ENCODE data around the gene C15orf61. TPM values are rescaled to one million over a fixed set of nuclear protein-coding genes. Genes with fewer than 3 reads are reported as not detected.
A peak's percentile ranks its signal among the peaks of the same experiment; 100 is the strongest.

C15orf61 gene
- polyA plus RNA-seq, 1 donor from 2014 or later = 20.6 TPM

DNA sequence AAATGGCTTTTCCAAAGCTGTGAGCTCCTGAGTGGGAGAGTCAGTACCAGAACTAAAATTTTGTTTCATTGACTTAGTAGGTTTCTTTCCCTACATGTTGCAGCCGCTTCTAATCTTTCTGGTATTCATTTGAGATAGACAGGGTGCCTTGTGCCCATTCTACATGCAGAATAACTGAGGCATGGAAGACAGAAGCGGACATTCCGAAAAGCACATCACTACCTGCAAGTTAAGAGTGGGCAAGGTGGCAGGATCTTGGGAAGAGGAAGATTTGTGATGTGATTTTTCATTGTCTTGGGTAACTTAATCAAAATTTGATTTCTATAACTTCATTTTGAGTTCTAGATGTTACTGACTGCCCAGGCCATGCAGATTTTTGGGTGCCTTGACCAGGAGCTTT is 23.5 kb downstream of the C15orf61 start:
- Histone ChIP-seq H3K79me2 (replicated peaks; ENCODE audit: insufficient read depth, low read length) (no peaks in the 10 kb centered on the region), H3K27ac (ENCODE audit: low read length) (no peak overlapping the region), H3K36me3 (ENCODE audit: insufficient read depth, low read length) (no peaks in the 10 kb centered on the region), H3F3A (ENCODE audit: insufficient read depth, low read length, poor library complexity, severe bottlenecking) (no peaks in the 10 kb centered on the region), H3K9me3 (ENCODE audit: low read length) (no peaks in the 10 kb centered on the region), H3K9me2 (ENCODE audit: insufficient read depth, low read length) (no peaks in the 10 kb centered on the region), H3K27me3 (ENCODE audit: insufficient read depth, low read depth, low read length) (no peaks in the 10 kb centered on the region), H2AFZ (ENCODE audit: low read depth, low read length) (no peak overlapping the region), H4K20me1 (ENCODE audit: insufficient read depth) (no peaks in the 10 kb centered on the region), H3K9ac (ENCODE audit: low read length) (no peak overlapping the region), H3K4me2 (ENCODE audit: low read length) (no peak overlapping the region), H3K4me3 (ENCODE audit: low read length) (peak overlapping the region; percentile 89)
- TF ChIP-seq, protein P1, sequence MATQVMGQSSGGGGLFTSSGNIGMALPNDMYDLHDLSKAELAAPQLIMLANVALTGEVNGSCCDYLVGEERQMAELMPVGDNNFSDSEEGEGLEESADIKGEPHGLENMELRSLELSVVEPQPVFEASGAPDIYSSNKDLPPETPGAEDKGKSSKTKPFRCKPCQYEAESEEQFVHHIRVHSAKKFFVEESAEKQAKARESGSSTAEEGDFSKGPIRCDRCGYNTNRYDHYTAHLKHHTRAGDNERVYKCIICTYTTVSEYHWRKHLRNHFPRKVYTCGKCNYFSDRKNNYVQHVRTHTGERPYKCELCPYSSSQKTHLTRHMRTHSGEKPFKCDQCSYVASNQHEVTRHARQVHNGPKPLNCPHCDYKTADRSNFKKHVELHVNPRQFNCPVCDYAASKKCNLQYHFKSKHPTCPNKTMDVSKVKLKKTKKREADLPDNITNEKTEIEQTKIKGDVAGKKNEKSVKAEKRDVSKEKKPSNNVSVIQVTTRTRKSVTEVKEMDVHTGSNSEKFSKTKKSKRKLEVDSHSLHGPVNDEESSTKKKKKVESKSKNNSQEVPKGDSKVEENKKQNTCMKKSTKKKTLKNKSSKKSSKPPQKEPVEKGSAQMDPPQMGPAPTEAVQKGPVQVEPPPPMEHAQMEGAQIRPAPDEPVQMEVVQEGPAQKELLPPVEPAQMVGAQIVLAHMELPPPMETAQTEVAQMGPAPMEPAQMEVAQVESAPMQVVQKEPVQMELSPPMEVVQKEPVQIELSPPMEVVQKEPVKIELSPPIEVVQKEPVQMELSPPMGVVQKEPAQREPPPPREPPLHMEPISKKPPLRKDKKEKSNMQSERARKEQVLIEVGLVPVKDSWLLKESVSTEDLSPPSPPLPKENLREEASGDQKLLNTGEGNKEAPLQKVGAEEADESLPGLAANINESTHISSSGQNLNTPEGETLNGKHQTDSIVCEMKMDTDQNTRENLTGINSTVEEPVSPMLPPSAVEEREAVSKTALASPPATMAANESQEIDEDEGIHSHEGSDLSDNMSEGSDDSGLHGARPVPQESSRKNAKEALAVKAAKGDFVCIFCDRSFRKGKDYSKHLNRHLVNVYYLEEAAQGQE (IDR thresholded peaks at IDR 0.05; ENCODE audit: borderline replicate concordance) = no peak
- TF ChIP-seq RAD21 (conservative IDR thresholded peaks at IDR 0.05) = no peak
- TF ChIP-seq EZH2 (IDR thresholded peaks at IDR 0.05; ENCODE audit: borderline replicate concordance, insufficient read depth, low read length, poor library complexity, severe bottlenecking) = no peak
- no peak for TF ChIP-seq EP300 (conservative IDR thresholded peaks at IDR 0.05; ENCODE audit: poor library complexity, severe bottlenecking)
- TF ChIP-seq, protein P2, sequence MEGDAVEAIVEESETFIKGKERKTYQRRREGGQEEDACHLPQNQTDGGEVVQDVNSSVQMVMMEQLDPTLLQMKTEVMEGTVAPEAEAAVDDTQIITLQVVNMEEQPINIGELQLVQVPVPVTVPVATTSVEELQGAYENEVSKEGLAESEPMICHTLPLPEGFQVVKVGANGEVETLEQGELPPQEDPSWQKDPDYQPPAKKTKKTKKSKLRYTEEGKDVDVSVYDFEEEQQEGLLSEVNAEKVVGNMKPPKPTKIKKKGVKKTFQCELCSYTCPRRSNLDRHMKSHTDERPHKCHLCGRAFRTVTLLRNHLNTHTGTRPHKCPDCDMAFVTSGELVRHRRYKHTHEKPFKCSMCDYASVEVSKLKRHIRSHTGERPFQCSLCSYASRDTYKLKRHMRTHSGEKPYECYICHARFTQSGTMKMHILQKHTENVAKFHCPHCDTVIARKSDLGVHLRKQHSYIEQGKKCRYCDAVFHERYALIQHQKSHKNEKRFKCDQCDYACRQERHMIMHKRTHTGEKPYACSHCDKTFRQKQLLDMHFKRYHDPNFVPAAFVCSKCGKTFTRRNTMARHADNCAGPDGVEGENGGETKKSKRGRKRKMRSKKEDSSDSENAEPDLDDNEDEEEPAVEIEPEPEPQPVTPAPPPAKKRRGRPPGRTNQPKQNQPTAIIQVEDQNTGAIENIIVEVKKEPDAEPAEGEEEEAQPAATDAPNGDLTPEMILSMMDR (IDR thresholded peaks at IDR 0.05; ENCODE audit: poor library complexity, severe bottlenecking) = no peak
- no peak for TF ChIP-seq SMC3 (conservative IDR thresholded peaks at IDR 0.05; ENCODE audit: poor library complexity)
- no peak for TF ChIP-seq MXI1 (conservative IDR thresholded peaks at IDR 0.05; ENCODE audit: poor library complexity, severe bottlenecking)
- TF ChIP-seq TAF1 (IDR thresholded peaks at IDR 0.05; ENCODE audit: low read depth) = no peak
- no peak for TF ChIP-seq POLR2AphosphoS5 (IDR thresholded peaks at IDR 0.05)

DNA sequence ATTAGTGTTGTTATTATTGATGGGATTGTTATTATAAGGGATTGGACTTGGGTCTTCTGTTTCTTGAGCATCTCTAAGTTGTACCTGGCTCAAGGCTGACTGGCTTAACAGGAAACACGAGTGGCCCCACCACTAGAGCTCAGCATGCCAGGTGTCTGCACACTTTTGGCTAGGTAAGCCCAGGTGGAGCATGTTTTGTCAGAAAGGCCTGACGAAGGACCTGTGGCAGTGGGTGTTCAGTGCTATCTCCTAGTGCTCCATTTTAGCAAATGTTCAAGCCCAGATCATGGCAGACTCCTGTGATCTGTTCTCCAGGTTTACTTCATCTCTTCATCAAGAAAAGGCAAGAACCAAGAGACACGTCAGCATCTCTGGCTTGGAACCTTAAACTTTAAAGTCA is 24.9 kb downstream of the C15orf61 start:
- Histone ChIP-seq H3K9me3 (ENCODE audit: low read length) (no peaks in the 10 kb centered on the region), H3K27me3 (ENCODE audit: insufficient read depth, low read depth, low read length) (no peaks in the 10 kb centered on the region), H3K27ac (ENCODE audit: low read length) (no peak overlapping the region), H3K9me2 (ENCODE audit: insufficient read depth, low read length) (no peaks in the 10 kb centered on the region), H4K20me1 (ENCODE audit: insufficient read depth) (no peaks in the 10 kb centered on the region), H3K4me3 (ENCODE audit: low read length) (no peak overlapping the region), H2AFZ (ENCODE audit: low read depth, low read length) (no peak overlapping the region), H3K36me3 (ENCODE audit: insufficient read depth, low read length) (no peaks in the 10 kb centered on the region), H3K79me2 (replicated peaks; ENCODE audit: insufficient read depth, low read length) (peaks cover under 1% of the 10 kb centered on the region), H3K9ac (ENCODE audit: low read length) (no peak overlapping the region), H3K4me2 (ENCODE audit: low read length) (no peak overlapping the region), H3F3A (ENCODE audit: insufficient read depth, low read length, poor library complexity, severe bottlenecking) (no peaks in the 10 kb centered on the region)
- TF ChIP-seq EP300 (conservative IDR thresholded peaks at IDR 0.05; ENCODE audit: poor library complexity, severe bottlenecking) (no peak), POLR2AphosphoS5 (IDR thresholded peaks at IDR 0.05) (no peak), RAD21 (conservative IDR thresholded peaks at IDR 0.05) (no peak), TAF1 (IDR thresholded peaks at IDR 0.05; ENCODE audit: low read depth) (no peak), EZH2 (IDR thresholded peaks at IDR 0.05; ENCODE audit: borderline replicate concordance, insufficient read depth, low read length, poor library complexity, severe bottlenecking) (no peak)
- TF ChIP-seq, protein P1 (IDR thresholded peaks at IDR 0.05; ENCODE audit: borderline replicate concordance) = no peak
- TF ChIP-seq, protein P2 (IDR thresholded peaks at IDR 0.05; ENCODE audit: poor library complexity, severe bottlenecking) = no peak

All from neural cell (in vitro differentiated cells).